ENCODE results near the gene KIF5B. TPM values are rescaled to one million over a fixed set of nuclear protein-coding genes. Genes with fewer than 3 reads are reported as not detected.

Gene KIF5B
- total and polyA plus RNA-seq, 5 donors from 2014 or later = 20.9 to 69.0 (median 26.6) TPM

DNA sequence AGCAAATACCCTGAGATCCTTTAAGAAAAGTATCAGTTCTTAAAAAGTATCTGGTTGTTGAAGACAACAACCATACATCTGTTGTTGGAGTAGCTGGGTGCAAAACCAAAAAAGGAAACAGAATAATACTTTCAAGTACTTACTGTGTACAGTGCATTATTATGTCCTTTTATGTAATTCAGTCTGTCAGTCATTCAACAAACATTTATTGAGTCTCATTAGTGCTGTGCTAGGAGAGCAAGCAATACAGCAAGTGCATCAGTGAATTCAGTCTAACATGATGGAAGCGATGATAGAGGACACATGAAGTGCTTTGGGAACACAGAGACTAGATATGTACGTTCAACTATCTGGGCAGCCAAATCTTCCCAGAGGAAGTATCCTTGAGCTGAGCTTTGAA, 37.4 kb upstream of the KIF5B start:
- Mint-ChIP-seq H3K27ac (no peak overlapping the region), H3K27me3 (peaks cover 53% of the 10 kb centered on the region), H3K4me3 (no peak overlapping the region), H3K9me3 (peaks cover 0 to 6% (median under 1%) of the 10 kb centered on the region in 7 donors), H3K36me3 (peaks cover 5% of the 10 kb centered on the region), H3K4me1 (no peaks in the 10 kb centered on the region)
- no peak overlapping the region for H3K4me3 ChIP-seq (ENCODE audit: low read depth, low read length)
- H3K36me3 ChIP-seq (ENCODE audit: control insufficient read depth, insufficient read depth, low read length) = no peaks in the 10 kb centered on the region
- no peak for ATAC-seq (ENCODE audit: low read depth in 2 of 2)
- no peaks in the 10 kb centered on the region for H3K9me3 ChIP-seq (ENCODE audit: control insufficient read depth in 2 of 2, low read length in 2 of 2)
- H3K27me3 ChIP-seq (ENCODE audit: control insufficient read depth, insufficient read depth, low read length) = peaks cover 3% of the 10 kb centered on the region
- no peak for DNase-seq
- no peaks in the 10 kb centered on the region for H3K4me1 ChIP-seq (ENCODE audit: control insufficient read depth, insufficient read depth, low read length, poor library complexity, severe bottlenecking)
- no peak overlapping the region for H3K27ac ChIP-seq (ENCODE audit: insufficient read depth, low read length, poor library complexity, severe bottlenecking)

DNA sequence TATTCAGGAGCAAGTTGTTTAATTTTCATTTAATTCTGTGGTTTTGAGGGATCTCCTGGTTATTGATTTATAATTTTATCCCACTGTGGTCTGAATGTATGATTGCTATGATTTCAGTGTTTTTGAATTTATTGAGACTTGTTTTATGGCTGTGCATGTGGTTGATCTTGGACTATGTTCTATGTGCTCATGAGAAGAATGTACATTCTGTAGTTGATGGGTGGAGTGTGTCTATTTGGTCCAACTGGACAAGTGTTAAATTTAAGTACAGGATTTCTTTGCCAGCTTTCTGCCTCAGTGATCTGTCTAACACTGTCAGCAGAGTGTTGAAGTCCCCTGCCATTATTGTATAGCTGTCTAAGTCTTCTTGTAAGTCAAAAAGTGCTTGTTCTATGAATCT, 34.8 kb upstream of the KIF5B start:
- H3K36me3 ChIP-seq (ENCODE audit: control insufficient read depth, insufficient read depth, low read length) = no peaks in the 10 kb centered on the region
- no peak overlapping the region for H3K27ac ChIP-seq (ENCODE audit: insufficient read depth, low read length, poor library complexity, severe bottlenecking)
- no peaks in the 10 kb centered on the region for H3K9me3 ChIP-seq (ENCODE audit: control insufficient read depth in 2 of 2, low read length in 2 of 2)
- Mint-ChIP-seq H3K9me3 (peaks cover 0 to 1% (median 0%) of the 10 kb centered on the region in 7 donors), H3K4me1 (no peaks in the 10 kb centered on the region), H3K27ac (no peak overlapping the region), H3K36me3 (no peaks in the 10 kb centered on the region), H3K4me3 (no peak overlapping the region), H3K27me3 (peaks cover 55% of the 10 kb centered on the region)
- H3K27me3 ChIP-seq (ENCODE audit: control insufficient read depth, insufficient read depth, low read length) = peaks cover 3% of the 10 kb centered on the region
- ATAC-seq (ENCODE audit: low read depth in 2 of 2) (no peak), DNase-seq (no peak)
- no peak overlapping the region for H3K4me3 ChIP-seq (ENCODE audit: low read depth, low read length)
- no peaks in the 10 kb centered on the region for H3K4me1 ChIP-seq (ENCODE audit: control insufficient read depth, insufficient read depth, low read length, poor library complexity, severe bottlenecking)

DNA sequence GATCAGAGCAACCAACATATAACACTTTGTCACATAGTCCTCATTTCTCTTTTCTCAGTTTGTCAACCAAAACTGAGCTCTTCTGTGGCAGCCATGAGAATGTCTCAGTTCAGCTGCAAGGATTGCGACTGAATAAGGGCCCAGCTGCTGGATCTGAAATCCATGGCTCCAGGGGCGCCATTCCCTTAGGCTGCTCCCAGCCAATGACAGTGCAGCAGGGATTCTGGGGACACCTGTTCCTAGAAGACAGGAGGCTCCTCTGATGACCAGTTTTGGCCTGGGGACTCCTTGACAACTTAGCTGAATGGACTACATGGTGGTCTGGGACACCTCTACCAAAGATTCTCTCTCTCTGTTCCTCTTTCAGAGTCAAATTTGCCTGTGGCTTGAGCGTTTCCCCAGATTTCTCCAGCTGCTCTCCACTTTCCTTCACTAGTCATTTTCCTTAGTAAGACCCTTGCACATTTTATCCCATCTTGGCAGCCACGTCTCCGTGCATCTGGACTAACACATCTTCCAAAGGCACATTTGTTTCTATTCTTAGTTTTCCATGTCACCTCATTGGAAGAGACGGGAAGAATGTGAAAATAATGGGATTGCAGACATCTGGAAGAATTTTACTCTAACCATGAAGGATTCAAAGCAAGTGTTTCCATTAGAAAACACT, 28.1 kb upstream of the KIF5B start:
- Histone ChIP-seq H3K27me3 (ENCODE audit: control insufficient read depth, insufficient read depth, low read length) (no peaks in the 10 kb centered on the region), H3K9me3 (ENCODE audit: control insufficient read depth in 2 of 2, low read length in 2 of 2) (no peaks in the 10 kb centered on the region), H3K4me1 (ENCODE audit: control insufficient read depth, insufficient read depth, low read length, poor library complexity, severe bottlenecking) (no peaks in the 10 kb centered on the region), H3K36me3 (ENCODE audit: control insufficient read depth, insufficient read depth, low read length) (no peaks in the 10 kb centered on the region), H3K4me3 (ENCODE audit: low read depth, low read length) (no peak overlapping the region), H3K27ac (ENCODE audit: insufficient read depth, low read length, poor library complexity, severe bottlenecking) (no peak overlapping the region)
- no peak overlapping the region for H3K4me3 Mint-ChIP-seq
- peaks cover 0 to 2% (median 0%) of the 10 kb centered on the region in 7 donors for H3K9me3 Mint-ChIP-seq
- ATAC-seq (ENCODE audit: low read depth in 2 of 2) = no peak
- H3K36me3 Mint-ChIP-seq = no peaks in the 10 kb centered on the region
- no peaks in the 10 kb centered on the region for H3K4me1 Mint-ChIP-seq
- DNase-seq = no peak
- H3K27ac Mint-ChIP-seq = no peak overlapping the region
- H3K27me3 Mint-ChIP-seq = peaks cover 18% of the 10 kb centered on the region

DNA sequence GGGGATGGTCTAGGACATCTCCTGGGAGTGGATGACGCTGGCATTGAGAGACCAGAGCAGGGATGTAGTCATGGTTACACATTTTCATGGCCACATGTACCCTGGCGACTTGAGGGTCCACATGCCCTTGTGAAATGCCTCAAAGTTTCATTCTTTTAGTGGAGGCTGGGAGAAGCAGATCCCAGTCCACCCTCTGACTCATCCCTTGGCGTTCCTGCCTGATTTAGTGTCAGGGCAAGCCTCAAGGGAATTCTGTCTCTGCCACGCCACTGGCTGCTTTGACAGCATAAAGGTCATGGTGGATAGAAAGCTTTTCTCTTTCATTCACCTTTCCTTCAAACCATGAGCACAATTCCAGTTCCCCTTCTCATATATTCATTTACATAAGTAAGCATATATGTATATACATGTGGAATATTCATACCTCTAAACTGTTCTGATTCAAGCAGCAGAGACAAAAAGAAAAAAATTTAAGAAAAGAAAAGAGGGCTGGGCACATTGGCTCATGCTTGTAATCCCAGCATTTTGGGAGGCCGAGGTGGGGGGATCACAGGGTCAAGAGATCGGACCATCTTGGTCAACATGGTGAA, 21.8 kb upstream of the KIF5B start:
- Mint-ChIP-seq H3K4me1 (no peaks in the 10 kb centered on the region), H3K27ac (no peak overlapping the region), H3K27me3 (peaks cover 43% of the 10 kb centered on the region), H3K9me3 (no peaks in the 10 kb centered on the region), H3K4me3 (no peak overlapping the region), H3K36me3 (no peaks in the 10 kb centered on the region)
- Histone ChIP-seq H3K36me3 (ENCODE audit: control insufficient read depth, insufficient read depth, low read length) (no peaks in the 10 kb centered on the region), H3K4me3 (ENCODE audit: low read depth, low read length) (no peak overlapping the region), H3K27ac (ENCODE audit: insufficient read depth, low read length, poor library complexity, severe bottlenecking) (no peak overlapping the region), H3K27me3 (ENCODE audit: control insufficient read depth, insufficient read depth, low read length) (no peaks in the 10 kb centered on the region), H3K4me1 (ENCODE audit: control insufficient read depth, insufficient read depth, low read length, poor library complexity, severe bottlenecking) (no peaks in the 10 kb centered on the region), H3K9me3 (ENCODE audit: control insufficient read depth in 2 of 2, low read length in 2 of 2) (no peaks in the 10 kb centered on the region)
- DNase-seq (no peak), ATAC-seq (ENCODE audit: low read depth in 2 of 2) (no peak)

DNA sequence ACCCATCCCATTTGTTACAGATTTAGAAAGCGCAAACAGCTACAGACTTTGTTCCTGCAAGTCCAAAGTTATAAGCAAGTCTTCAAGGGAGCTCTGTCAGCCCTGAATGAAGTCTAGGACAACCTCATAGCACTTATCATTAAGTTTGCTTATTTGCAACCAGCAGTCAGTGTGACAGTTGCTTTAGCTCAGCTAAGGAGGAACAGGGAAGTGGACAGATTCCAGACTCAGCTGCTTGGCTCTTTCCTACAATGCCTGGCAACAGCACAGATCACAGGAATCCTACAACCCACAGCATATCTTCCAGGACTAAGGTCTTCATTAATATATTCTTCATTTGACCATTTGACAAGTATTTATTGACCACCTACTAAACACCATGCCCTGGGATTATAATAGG, 17.4 kb upstream of the KIF5B start:
- ATAC-seq (ENCODE audit: low read depth in 2 of 2) = no peak
- no peaks in the 10 kb centered on the region for H3K4me1 ChIP-seq (ENCODE audit: control insufficient read depth, insufficient read depth, low read length, poor library complexity, severe bottlenecking)
- no peaks in the 10 kb centered on the region for H3K27me3 ChIP-seq (ENCODE audit: control insufficient read depth, insufficient read depth, low read length)
- Mint-ChIP-seq H3K36me3 (no peaks in the 10 kb centered on the region), H3K4me1 (no peaks in the 10 kb centered on the region), H3K27ac (no peak overlapping the region), H3K27me3 (peaks cover 38% of the 10 kb centered on the region), H3K9me3 (no peaks in the 10 kb centered on the region), H3K4me3 (no peak overlapping the region)
- no peaks in the 10 kb centered on the region for H3K36me3 ChIP-seq (ENCODE audit: control insufficient read depth, insufficient read depth, low read length)
- no peak for DNase-seq
- H3K9me3 ChIP-seq (ENCODE audit: control insufficient read depth in 2 of 2, low read length in 2 of 2) = no peaks in the 10 kb centered on the region
- H3K27ac ChIP-seq (ENCODE audit: insufficient read depth, low read length, poor library complexity, severe bottlenecking) = no peak overlapping the region
- H3K4me3 ChIP-seq (ENCODE audit: low read depth, low read length) = no peak overlapping the region

DNA sequence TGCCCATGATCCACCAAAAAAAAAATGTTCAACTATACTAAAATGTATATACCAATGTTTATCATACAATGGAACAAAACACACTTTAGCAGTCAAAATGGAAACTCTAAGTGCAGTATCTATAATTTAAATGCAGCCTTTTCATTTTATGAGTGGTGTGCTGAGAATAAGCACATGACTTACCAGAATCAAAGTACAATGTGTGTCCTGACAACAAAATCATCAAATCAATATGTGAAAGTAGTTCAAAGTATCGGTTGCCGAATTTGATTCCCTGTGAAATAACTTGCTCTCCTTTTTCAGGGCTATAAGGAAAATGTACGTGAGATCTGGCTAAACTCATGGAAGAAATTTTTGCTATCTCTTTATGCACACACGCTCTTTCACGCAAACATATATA, 16.9 kb upstream of the KIF5B start:
- no peaks in the 10 kb centered on the region for H3K36me3 Mint-ChIP-seq
- H3K9me3 Mint-ChIP-seq = no peaks in the 10 kb centered on the region
- DNase-seq = no peak
- Histone ChIP-seq H3K4me1 (ENCODE audit: control insufficient read depth, insufficient read depth, low read length, poor library complexity, severe bottlenecking) (no peaks in the 10 kb centered on the region), H3K36me3 (ENCODE audit: control insufficient read depth, insufficient read depth, low read length) (no peaks in the 10 kb centered on the region), H3K9me3 (ENCODE audit: control insufficient read depth in 2 of 2, low read length in 2 of 2) (no peaks in the 10 kb centered on the region), H3K27me3 (ENCODE audit: control insufficient read depth, insufficient read depth, low read length) (no peaks in the 10 kb centered on the region), H3K4me3 (ENCODE audit: low read depth, low read length) (no peak overlapping the region), H3K27ac (ENCODE audit: insufficient read depth, low read length, poor library complexity, severe bottlenecking) (no peak overlapping the region)
- peaks cover 34% of the 10 kb centered on the region for H3K27me3 Mint-ChIP-seq
- ATAC-seq (ENCODE audit: low read depth in 2 of 2) = no peak
- H3K27ac Mint-ChIP-seq = no peak overlapping the region
- no peaks in the 10 kb centered on the region for H3K4me1 Mint-ChIP-seq
- no peak overlapping the region for H3K4me3 Mint-ChIP-seq

DNA sequence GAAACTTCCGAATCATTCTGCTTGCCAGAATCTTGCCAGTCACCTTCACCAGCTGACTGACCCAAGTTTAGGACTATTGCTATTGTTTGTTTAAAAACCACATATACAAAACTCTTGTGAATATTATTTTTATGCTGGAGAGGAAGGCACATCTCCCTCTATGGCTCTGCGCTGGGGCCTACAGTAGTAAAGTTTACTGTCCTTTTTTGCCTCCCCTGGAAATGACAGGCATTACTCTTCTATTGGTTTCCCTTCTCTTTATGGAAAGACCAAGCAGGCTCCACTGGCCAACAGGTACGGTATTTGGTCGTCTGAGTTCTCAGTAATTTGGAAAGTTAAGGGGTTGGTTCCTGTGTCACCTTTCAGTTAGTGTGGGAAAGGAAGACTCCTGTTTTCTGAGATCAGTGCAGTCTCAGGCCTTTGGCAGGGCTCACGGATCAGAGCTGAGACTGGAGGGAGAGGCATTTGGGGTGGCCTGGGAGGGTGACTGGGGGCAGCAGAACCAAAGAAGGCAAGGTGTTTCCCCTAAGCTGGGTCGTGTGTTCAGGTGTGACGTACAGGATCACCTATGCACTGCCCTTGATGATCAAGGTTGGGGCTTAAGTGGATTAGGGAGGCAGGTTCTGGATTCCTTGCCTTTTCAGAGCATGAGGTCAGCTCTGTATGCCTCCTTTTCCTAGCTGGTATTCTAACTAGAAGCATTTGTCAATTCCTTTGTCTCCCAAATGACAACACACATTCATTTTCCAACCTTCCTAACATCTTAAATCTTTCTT, 16.0 kb upstream of the KIF5B start:
- Mint-ChIP-seq H3K36me3 (no peaks in the 10 kb centered on the region), H3K27ac (no peak overlapping the region), H3K4me1 (no peaks in the 10 kb centered on the region), H3K27me3 (peaks cover 29% of the 10 kb centered on the region), H3K9me3 (no peaks in the 10 kb centered on the region), H3K4me3 (no peak overlapping the region)
- Histone ChIP-seq H3K4me3 (ENCODE audit: low read depth, low read length) (no peak overlapping the region), H3K9me3 (ENCODE audit: control insufficient read depth in 2 of 2, low read length in 2 of 2) (no peaks in the 10 kb centered on the region), H3K27me3 (ENCODE audit: control insufficient read depth, insufficient read depth, low read length) (no peaks in the 10 kb centered on the region), H3K27ac (ENCODE audit: insufficient read depth, low read length, poor library complexity, severe bottlenecking) (no peak overlapping the region), H3K4me1 (ENCODE audit: control insufficient read depth, insufficient read depth, low read length, poor library complexity, severe bottlenecking) (no peaks in the 10 kb centered on the region), H3K36me3 (ENCODE audit: control insufficient read depth, insufficient read depth, low read length) (no peaks in the 10 kb centered on the region)
- ATAC-seq (ENCODE audit: low read depth in 2 of 2) (no peak), DNase-seq (no peak)

All from CD4-positive, CD25-positive, alpha-beta regulatory T cell (primary cell).